Measurements from ENCODE around the gene NRBP1.

The NRBP1 gene

GRCh38 chr2:27380626-27381545, 47.5 kb upstream of the NRBP1 start, which contains the start of gene ZNF513:
TSS of gene ZNF513 (minus strand) at chr2:27380734. CDS start at chr2:27380526, 208 bp downstream.
- Histone ChIP-seq H3K9me3 (ENCODE audit: severe bottlenecking) (no peaks in the 10 kb centered on the region), H3K4me1 (ENCODE audit: insufficient read depth, poor library complexity, severe bottlenecking) (peaks cover 10% of the 10 kb centered on the region), H3K36me3 (ENCODE audit: low read depth) (peaks cover 81% of the 10 kb centered on the region), H3K4me3 (ENCODE audit: severe bottlenecking) (peak within 1 kb of the TSS; percentile 86), H3K27me3 (ENCODE audit: insufficient read depth, poor library complexity, severe bottlenecking) (no peaks in the 10 kb centered on the region), H3K27ac (ENCODE audit: poor library complexity, severe bottlenecking) (peak within 1 kb of the TSS; percentile 71)
- ATAC-seq (ENCODE audit: low read depth), result peak; percentile 87
- TF ChIP-seq CTCF (IDR thresholded peaks at IDR 0.05; ENCODE audit: poor library complexity, severe bottlenecking), result no peak
- peak; percentile 97 for DNase-seq (ENCODE audit: low spot score)

- no peak overlapping the region for H3K4me3 ChIP-seq (ENCODE audit: severe bottlenecking)
- peaks cover 10% of the 10 kb centered on the region for H3K4me1 ChIP-seq (ENCODE audit: insufficient read depth, poor library complexity, severe bottlenecking)
- no peak for TF ChIP-seq CTCF (IDR thresholded peaks at IDR 0.05; ENCODE audit: poor library complexity, severe bottlenecking)
- no peaks in the 10 kb centered on the region for H3K9me3 ChIP-seq (ENCODE audit: severe bottlenecking)
- H3K36me3 ChIP-seq (ENCODE audit: low read depth), result peaks cover 83% of the 10 kb centered on the region
- ATAC-seq (ENCODE audit: low read depth) (no peak), DNase-seq (ENCODE audit: low spot score) (peak; percentile 22)
- peak overlapping the region; percentile 71 for H3K27ac ChIP-seq (ENCODE audit: poor library complexity, severe bottlenecking)
- H3K27me3 ChIP-seq (ENCODE audit: insufficient read depth, poor library complexity, severe bottlenecking), result no peaks in the 10 kb centered on the region
Observed at GRCh38 chr2:27381577-27382181, 46.8 kb upstream of the NRBP1 start.

- DNase-seq (ENCODE audit: low spot score), result no peak
- no peaks in the 10 kb centered on the region for H3K9me3 ChIP-seq (ENCODE audit: severe bottlenecking)
- no peaks in the 10 kb centered on the region for H3K27me3 ChIP-seq (ENCODE audit: insufficient read depth, poor library complexity, severe bottlenecking)
- peaks cover 31% of the 10 kb centered on the region for H3K36me3 ChIP-seq (ENCODE audit: low read depth)
- H3K4me1 ChIP-seq (ENCODE audit: insufficient read depth, poor library complexity, severe bottlenecking), result no peaks in the 10 kb centered on the region
- no peak for TF ChIP-seq CTCF (IDR thresholded peaks at IDR 0.05; ENCODE audit: poor library complexity, severe bottlenecking)
- ATAC-seq (ENCODE audit: low read depth), result no peak
- no peak overlapping the region for H3K4me3 ChIP-seq (ENCODE audit: severe bottlenecking)
- H3K27ac ChIP-seq (ENCODE audit: poor library complexity, severe bottlenecking), result no peak overlapping the region
Observed at GRCh38 chr2:27390822-27391679, 37.4 kb upstream of the NRBP1 start.

- TF ChIP-seq CTCF (IDR thresholded peaks at IDR 0.05; ENCODE audit: poor library complexity, severe bottlenecking), result no peak
- ATAC-seq (ENCODE audit: low read depth), result no peak
- Histone ChIP-seq H3K27me3 (ENCODE audit: insufficient read depth, poor library complexity, severe bottlenecking) (no peaks in the 10 kb centered on the region), H3K36me3 (ENCODE audit: low read depth) (peaks cover 15% of the 10 kb centered on the region), H3K27ac (ENCODE audit: poor library complexity, severe bottlenecking) (no peak overlapping the region), H3K4me3 (ENCODE audit: severe bottlenecking) (no peak overlapping the region), H3K4me1 (ENCODE audit: insufficient read depth, poor library complexity, severe bottlenecking) (no peaks in the 10 kb centered on the region), H3K9me3 (ENCODE audit: severe bottlenecking) (no peaks in the 10 kb centered on the region)
- no peak for DNase-seq (ENCODE audit: low spot score)
Observed at GRCh38 chr2:27393225-27393624, 35.2 kb upstream of the NRBP1 start.
